K562 (cell line): Measurements from ENCODE around the gene GCH1.

Source experiments
- JUND ChIP-seq, 2 experiments: IDR thresholded peaks; 2 replicates in 1 of 2; 3 replicates in 1 of 2; pipeline ENCODE4 v1.6.1; 2011; ENCODE audit warnings: borderline replicate concordance in 2 of 2, low read depth in 2 of 2, low read length in 2 of 2, improper control_type of control experiment in 1 of 2, missing biosample characterization in 1 of 2, missing genetic modification characterization in 1 of 2, missing genetic modification reagents in 1 of 2
- ZNF3 ChIP-seq: fragments of 250-450 bp; sonication (Bioruptor Pico); IDR thresholded peaks from 2 replicates; pipeline ENCODE4 v1.5.0; 2021; ENCODE audit warnings: mild to moderate bottlenecking, moderate library complexity
- TF ChIP-seq, protein P1 (sequence below): sonication (generic); formaldehyde crosslinking; IDR thresholded peaks from 2 replicates; pipeline ENCODE4 v1.5.0; 2020; ENCODE audit warnings: missing genetic modification reagents

DNA sequence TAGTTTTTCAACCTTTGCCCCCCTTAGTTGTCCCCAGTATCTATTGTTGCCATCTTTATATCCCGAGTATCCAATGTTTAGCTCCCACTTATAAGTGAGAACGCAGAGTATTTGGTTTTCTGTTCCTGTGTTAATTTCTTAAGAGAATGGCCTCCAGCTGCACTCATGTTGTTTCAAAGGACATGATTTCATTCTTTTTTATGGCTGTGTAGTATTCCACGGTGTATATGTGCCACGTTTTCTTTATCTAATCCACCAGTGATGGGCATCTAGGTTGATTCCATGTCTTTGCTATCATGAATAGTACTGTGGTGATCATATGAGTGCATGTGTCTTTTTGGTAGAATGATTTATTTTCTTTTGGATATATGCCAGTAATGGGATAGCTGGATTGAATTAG, 72.0 kb downstream of the GCH1 start:
- TF ChIP-seq, protein P1, sequence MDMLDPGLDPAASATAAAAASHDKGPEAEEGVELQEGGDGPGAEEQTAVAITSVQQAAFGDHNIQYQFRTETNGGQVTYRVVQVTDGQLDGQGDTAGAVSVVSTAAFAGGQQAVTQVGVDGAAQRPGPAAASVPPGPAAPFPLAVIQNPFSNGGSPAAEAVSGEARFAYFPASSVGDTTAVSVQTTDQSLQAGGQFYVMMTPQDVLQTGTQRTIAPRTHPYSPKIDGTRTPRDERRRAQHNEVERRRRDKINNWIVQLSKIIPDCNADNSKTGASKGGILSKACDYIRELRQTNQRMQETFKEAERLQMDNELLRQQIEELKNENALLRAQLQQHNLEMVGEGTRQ (CRISPR knock-in tag): no peak
- TF ChIP-seq JUND (IDR thresholded peaks at IDR 0.05; ENCODE audit: borderline replicate concordance, low read depth, low read length) (no peak), JUND (tag; IDR thresholded peaks at IDR 0.05; ENCODE audit: borderline replicate concordance, low read depth, low read length) (no peak), ZNF3 (CRISPR knock-in tag) (no peak)
